OCI-LY7 (cell line): ENCODE results near the gene TMEM161A. TPM values are rescaled to one million over a fixed set of nuclear protein-coding genes. Genes with fewer than 3 reads are reported as not detected.

Experiments
- BruUV-seq: library from RNA; stranded (reverse); fragments of 400-500 nt; replicated peaks from 2 replicates; lab custom pipeline; 2021; lab: Mats Ljungman, UMichigan
- CTCF ChIA-PET: fragments of 300-600 bp; sonication (Branson Sonifier 250); formaldehyde crosslinking; loops from one replicate; lab custom pipeline; 2022; ENCODE audit warnings: antibody characterized with exemption; ENCODE audit not compliant: unreplicated experiment; lab: Charles Lee
- POLR2A ChIA-PET: fragments of 300-600 bp; sonication (Branson Sonifier 250); formaldehyde crosslinking; loops from one replicate; lab custom pipeline; 2022; ENCODE audit warnings: antibody characterized with exemption; lab: Charles Lee
- DNase-seq: peaks from one replicate; pipeline ENCODE4 v3.0.0-alpha.2; 2015; ENCODE audit warnings: low spot score
- H2AFZ ChIP-seq: fragments of 200-600 bp; sonication (generic), shearing (Covaris generic); 2 replicates; pipeline ENCODE4 v1.6.1; 2014; ENCODE audit warnings: mild to moderate bottlenecking, antibody characterized with exemption, low read length, moderate library complexity
- H3K27ac ChIP-seq: fragments of 200-600 bp; sonication (generic); 2 replicates; pipeline ENCODE4 v1.5.1; 2014; ENCODE audit warnings: mixed run types, low read depth, mild to moderate bottlenecking, moderate library complexity, low read length, inconsistent platforms; ENCODE audit not compliant: poor library complexity, severe bottlenecking
- H3K36me3 ChIP-seq: fragments of 200-600 bp; sonication (generic); 2 replicates; pipeline ENCODE4 v1.6.1; 2014; ENCODE audit warnings: mild to moderate bottlenecking, antibody characterized with exemption, low read length, moderate library complexity, mixed read lengths; ENCODE audit not compliant: insufficient read depth
- H3K4me1 ChIP-seq: fragments of 200-600 bp; sonication (generic); 2 replicates; pipeline ENCODE4 v1.5.1; 2014; ENCODE audit warnings: mild to moderate bottlenecking, low read length; ENCODE audit not compliant: insufficient read depth, poor library complexity, severe bottlenecking
- H3K4me2 ChIP-seq: fragments of 200-600 bp; sonication (generic); 2 replicates; pipeline ENCODE4 v1.6.1; 2014; ENCODE audit warnings: mild to moderate bottlenecking, low read length
- H3K4me3 ChIP-seq: fragments of 200-600 bp; sonication (generic); 2 replicates; pipeline ENCODE4 v1.5.1; 2014; ENCODE audit warnings: mild to moderate bottlenecking, low read depth, low read length; ENCODE audit not compliant: poor library complexity, severe bottlenecking
- H3K79me2 ChIP-seq: fragments of 200-600 bp; sonication (generic); 2 replicates; pipeline ENCODE4 v1.6.1; 2016; ENCODE audit warnings: low read depth, mild to moderate bottlenecking, low read length, moderate library complexity, mixed read lengths; ENCODE audit not compliant: insufficient read depth
- H3K9me2 ChIP-seq: fragments of 200-600 bp; sonication (generic); 2 replicates; pipeline ENCODE4 v1.6.1; 2016; ENCODE audit warnings: mild to moderate bottlenecking, low read length, mixed read lengths; ENCODE audit not compliant: insufficient read depth
- H3K9me3 ChIP-seq: fragments of 200-600 bp; sonication (generic); 2 replicates; pipeline ENCODE4 v1.6.1; 2014; ENCODE audit warnings: mild to moderate bottlenecking, mixed run types, low read length, mixed read lengths
- H4K20me1 ChIP-seq: fragments of 200-600 bp; sonication (generic); 2 replicates; pipeline ENCODE4 v1.6.1; 2014; ENCODE audit warnings: mild to moderate bottlenecking, antibody characterized with exemption, low read length, moderate library complexity, mixed read lengths; ENCODE audit not compliant: insufficient read depth
- EZH2phosphoT487 ChIP-seq: fragments of 200-600 bp; sonication (generic); IDR thresholded peaks from 2 replicates; pipeline ENCODE4 v1.6.1; 2018; ENCODE audit warnings: low read depth, borderline replicate concordance, mild to moderate bottlenecking, mixed run types, antibody characterized with exemption, low read length, moderate library complexity, mixed read lengths
- intact Hi-C: fragments of 100-400 bp; cut with micrococcal nuclease; formaldehyde crosslinking; loops from one replicate; pipeline ENCODE4 v1.10.0; 2022; ENCODE audit not compliant: unreplicated experiment
- total RNA-seq, 2 experiments: library from RNA; depleted of rRNA in 1 of 2; stranded (reverse); fragments of >200 nt in 1 of 2; shearing (Covaris generic) in 1 of 2; gene quantifications; 2 replicates each; pipeline ENCODE4 v1.2.3, GENCODE V29; 2014 to 2022
- TF ChIP-seq, protein P1 (sequence below): fragments of 200-600 bp; sonication (generic); conservative IDR thresholded peaks from 2 replicates; pipeline ENCODE4 v1.5.1; 2014; ENCODE audit warnings: mild to moderate bottlenecking, antibody characterized with exemption, low read length, moderate library complexity, mixed read lengths

TMEM161A gene
- total RNA-seq, 2 experiments from 2014 or later: 31.2 to 40.5 TPM

GRCh38 chr19:19111136-19111835 is 27.0 kb downstream of the TMEM161A start:
- Histone ChIP-seq H2AFZ (no peak overlapping the region), H3K9me2 (no peaks in the 10 kb centered on the region), H3K4me1 (no peaks in the 10 kb centered on the region), H4K20me1 (no peaks in the 10 kb centered on the region), H3K9me3 (no peaks in the 10 kb centered on the region), H3K36me3 (0 out of 2 replicates have a peak, but pooled peaks cover 3% of the 10 kb centered on the region), H3K4me2 (no peak overlapping the region), H3K79me2 (no peaks in the 10 kb centered on the region), H3K27ac (no peak overlapping the region), H3K4me3 (no peak overlapping the region)
- ChIA-PET CTCF (interaction anchor here (0.9 kb wide), 1 partner anchor 80 kb away, joined by 3 read pairs; no protein-coding TSS in a partner anchor), POLR2A (no interaction called here)
- intact Hi-C loops: no loop called here
- no TSS peak for BruUV-seq
- DNase-seq: no peak
- TF ChIP-seq, protein P1, sequence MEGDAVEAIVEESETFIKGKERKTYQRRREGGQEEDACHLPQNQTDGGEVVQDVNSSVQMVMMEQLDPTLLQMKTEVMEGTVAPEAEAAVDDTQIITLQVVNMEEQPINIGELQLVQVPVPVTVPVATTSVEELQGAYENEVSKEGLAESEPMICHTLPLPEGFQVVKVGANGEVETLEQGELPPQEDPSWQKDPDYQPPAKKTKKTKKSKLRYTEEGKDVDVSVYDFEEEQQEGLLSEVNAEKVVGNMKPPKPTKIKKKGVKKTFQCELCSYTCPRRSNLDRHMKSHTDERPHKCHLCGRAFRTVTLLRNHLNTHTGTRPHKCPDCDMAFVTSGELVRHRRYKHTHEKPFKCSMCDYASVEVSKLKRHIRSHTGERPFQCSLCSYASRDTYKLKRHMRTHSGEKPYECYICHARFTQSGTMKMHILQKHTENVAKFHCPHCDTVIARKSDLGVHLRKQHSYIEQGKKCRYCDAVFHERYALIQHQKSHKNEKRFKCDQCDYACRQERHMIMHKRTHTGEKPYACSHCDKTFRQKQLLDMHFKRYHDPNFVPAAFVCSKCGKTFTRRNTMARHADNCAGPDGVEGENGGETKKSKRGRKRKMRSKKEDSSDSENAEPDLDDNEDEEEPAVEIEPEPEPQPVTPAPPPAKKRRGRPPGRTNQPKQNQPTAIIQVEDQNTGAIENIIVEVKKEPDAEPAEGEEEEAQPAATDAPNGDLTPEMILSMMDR: no peak
- TF ChIP-seq EZH2phosphoT487: no peak

GRCh38 chr19:19110410-19111135 is 27.7 kb downstream of the TMEM161A start:
- Histone ChIP-seq H3K27ac (no peak overlapping the region), H3K9me2 (no peaks in the 10 kb centered on the region), H3K79me2 (no peaks in the 10 kb centered on the region), H2AFZ (no peak overlapping the region), H3K4me3 (no peak overlapping the region), H3K36me3 (0 out of 2 replicates have a peak, but pooled peaks cover 3% of the 10 kb centered on the region), H3K9me3 (no peaks in the 10 kb centered on the region), H3K4me2 (no peak overlapping the region), H4K20me1 (no peaks in the 10 kb centered on the region), H3K4me1 (peaks cover 6% of the 10 kb centered on the region)
- no TSS peak for BruUV-seq
- TF ChIP-seq, protein P1: peak; percentile 46
- TF ChIP-seq EZH2phosphoT487: no peak
- DNase-seq: no peak
- intact Hi-C loops: no loop called here
- POLR2A ChIA-PET: interaction anchor here (0.6 kb wide), 1 partner anchor 421 kb away, joined by 3 read pairs; no protein-coding TSS in a partner anchor
- CTCF ChIA-PET: no interaction called here

DNA sequence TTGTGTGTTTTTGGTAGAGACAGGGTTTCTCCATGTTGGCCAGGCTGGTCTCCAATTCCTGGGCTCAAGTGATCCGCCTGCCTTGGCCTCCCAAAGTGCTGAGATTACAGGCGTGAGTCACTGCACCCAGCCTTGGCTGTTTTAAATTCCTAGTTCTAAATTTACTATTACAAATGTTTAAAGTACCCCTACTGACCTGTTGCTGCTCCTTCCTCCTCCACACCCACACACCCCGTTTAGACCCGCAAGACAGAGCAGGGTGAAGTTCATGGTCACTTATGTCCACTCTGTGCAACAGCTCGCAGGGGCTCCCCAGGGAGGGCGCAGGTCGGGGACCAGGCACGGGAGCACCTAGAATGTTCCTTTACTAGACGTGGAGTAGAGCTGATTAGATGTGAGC is 28.7 kb downstream of the TMEM161A start:
- no peaks in the 10 kb centered on the region for H3K36me3 ChIP-seq
- no peak overlapping the region for H3K27ac ChIP-seq
- intact Hi-C loops: no loop called here
- no peak overlapping the region for H3K4me2 ChIP-seq
- no peaks in the 10 kb centered on the region for H3K9me2 ChIP-seq
- no peaks in the 10 kb centered on the region for H4K20me1 ChIP-seq
- no TSS peak for BruUV-seq
- no peak overlapping the region for H3K4me3 ChIP-seq
- H3K9me3 ChIP-seq: no peaks in the 10 kb centered on the region
- CTCF ChIA-PET: no interaction called here
- H3K79me2 ChIP-seq: no peaks in the 10 kb centered on the region
- H3K4me1 ChIP-seq: peaks cover 16% of the 10 kb centered on the region
- DNase-seq: no peak
- TF ChIP-seq, protein P1: no peak
- TF ChIP-seq EZH2phosphoT487: no peak
- POLR2A ChIA-PET: interaction anchor here (0.6 kb wide), 1 partner anchor 422 kb away, joined by 3 read pairs; no protein-coding TSS in a partner anchor
- no peak overlapping the region for H2AFZ ChIP-seq
